Karpas-422 (cell line): ENCODE measurements around the gene SMG6. TPM values are rescaled to one million over a fixed set of nuclear protein-coding genes. Genes with fewer than 3 reads are reported as not detected.

Experiments used
- DNase-seq: peaks from one replicate; pipeline ENCODE4 v3.0.0-alpha.2; 2015
- H2AFZ ChIP-seq: fragments of 200-600 bp; sonication (generic); 2 replicates; pipeline ENCODE4 v1.6.1; 2014; ENCODE audit warnings: antibody characterized with exemption, low read length, mixed read lengths
- H3K27ac ChIP-seq: fragments of 200-600 bp; sonication (generic); 2 replicates; pipeline ENCODE4 v1.5.1; 2014; ENCODE audit warnings: mild to moderate bottlenecking, low read length, moderate library complexity
- H3K27me3 ChIP-seq: fragments of 200-600 bp; sonication (generic); 2 replicates; pipeline ENCODE4 v1.6.1; 2014; ENCODE audit warnings: low read length, mixed read lengths
- H3K36me3 ChIP-seq: fragments of 200-600 bp; sonication (generic); 2 replicates; pipeline ENCODE4 v1.6.1; 2014; ENCODE audit warnings: low read length, mixed read lengths; ENCODE audit not compliant: insufficient read depth
- H3K4me1 ChIP-seq: fragments of 200-600 bp; sonication (generic); 2 replicates; pipeline ENCODE4 v1.6.1; 2014; ENCODE audit warnings: mild to moderate bottlenecking, low read length, mixed read lengths
- H3K4me2 ChIP-seq: fragments of 200-600 bp; sonication (generic); 2 replicates; pipeline ENCODE4 v1.6.1; 2014; ENCODE audit warnings: low read length, low read depth, mild to moderate bottlenecking; ENCODE audit not compliant: poor library complexity, severe bottlenecking
- H3K4me3 ChIP-seq: fragments of 200-600 bp; sonication (generic); 2 replicates; pipeline ENCODE4 v1.5.1; 2014; ENCODE audit warnings: mild to moderate bottlenecking, antibody characterized with exemption, low read length, mixed read lengths
- H3K79me2 ChIP-seq: fragments of 200-600 bp; sonication (generic); 2 replicates; pipeline ENCODE4 v1.6.1; 2014; ENCODE audit warnings: mild to moderate bottlenecking, low read length, mixed read lengths
- H3K9ac ChIP-seq: fragments of 200-600 bp; sonication (generic); 2 replicates; pipeline ENCODE4 v1.6.0; 2014; ENCODE audit warnings: low read length
- H3K9me2 ChIP-seq: fragments of 200-600 bp; sonication (generic), shearing (Covaris generic); replicated peaks from 2 replicates; pipeline ENCODE4 v1.6.0; 2014; ENCODE audit warnings: mild to moderate bottlenecking, low read length, moderate library complexity; ENCODE audit not compliant: insufficient read depth
- H3K9me3 ChIP-seq: fragments of 300-700, 200-600 bp; sonication (generic); 2 replicates; pipeline ENCODE4 v1.6.1; 2014; ENCODE audit warnings: low read length, mixed read lengths
- H4K20me1 ChIP-seq: fragments of 200-600 bp; sonication (generic); 2 replicates; pipeline ENCODE4 v1.6.1; 2014; ENCODE audit warnings: mild to moderate bottlenecking, antibody characterized with exemption, low read length, low read depth; ENCODE audit not compliant: insufficient read depth
- total RNA-seq: library from RNA; depleted of rRNA; stranded (reverse); fragments of >200 nt; shearing (Covaris generic); gene quantifications from 2 replicates; pipeline ENCODE4 v1.2.3, GENCODE V29; 2014; ENCODE audit warnings: low replicate concordance

The SMG6 gene
- total RNA-seq, 1 experiment from 2014 or later = 10.2 TPM

DNA sequence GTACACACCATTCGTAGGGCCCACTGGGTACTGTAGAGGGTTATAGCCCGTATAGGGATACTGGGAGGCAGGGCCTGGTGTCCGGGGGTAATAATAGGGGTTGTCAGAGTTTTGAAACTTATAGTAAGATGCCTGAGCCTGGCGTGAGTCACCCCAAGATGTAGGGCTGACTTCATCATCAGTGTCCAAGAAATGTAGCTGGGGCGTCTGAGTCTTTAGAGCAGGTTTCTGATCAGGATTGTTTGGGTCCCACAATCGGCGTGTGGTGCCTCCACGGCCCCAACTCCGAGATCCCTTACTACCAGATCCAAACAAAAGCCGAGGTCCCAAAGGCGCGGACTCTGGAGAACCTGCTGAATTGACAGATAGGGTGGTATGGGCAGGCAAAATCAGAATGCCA lies 4.4 kb downstream of the SMG6 start:
- Histone ChIP-seq H4K20me1 (0 out of 2 replicates have a peak, but pooled peaks cover 5% of the 10 kb centered on the region), H3K9me3 (no peaks in the 10 kb centered on the region), H3K9ac (no peak overlapping the region), H3K27me3 (no peaks in the 10 kb centered on the region), H3K4me3 (no peak overlapping the region), H3K79me2 (peaks cover 73% of the 10 kb centered on the region), H3K4me1 (peaks cover 12% of the 10 kb centered on the region), H3K27ac (no peak overlapping the region), H3K9me2 (no peaks in the 10 kb centered on the region), H3K4me2 (no peak overlapping the region), H3K36me3 (peaks cover 13% of the 10 kb centered on the region; the same call in 1 of the 2 replicates), H2AFZ (no peak overlapping the region)
- DNase-seq = no peak

DNA sequence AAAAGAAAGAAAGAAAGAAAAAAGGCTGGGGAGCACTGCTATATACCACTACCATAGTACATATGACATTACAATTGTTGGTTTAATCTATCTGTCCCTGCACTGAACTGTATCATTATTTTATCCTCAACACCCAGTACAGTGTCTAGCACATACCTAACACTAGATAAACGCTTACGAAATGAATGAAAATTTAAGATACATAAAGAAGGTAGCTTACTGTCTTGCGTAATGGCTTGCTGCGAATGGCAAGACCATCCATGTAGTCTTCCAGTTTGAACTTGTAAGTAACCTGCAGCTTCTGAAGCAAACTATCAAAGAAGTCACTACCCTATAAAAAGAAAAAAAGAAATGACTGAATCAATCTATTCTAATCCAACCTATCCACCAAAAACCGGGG lies 6.6 kb downstream of the SMG6 start:
- H3K9me2 ChIP-seq = no peaks in the 10 kb centered on the region
- no peak overlapping the region for H3K9ac ChIP-seq
- no peaks in the 10 kb centered on the region for H4K20me1 ChIP-seq
- peaks cover 18% of the 10 kb centered on the region; the same call in 1 of the 2 replicates for H3K36me3 ChIP-seq
- DNase-seq = no peak
- no peak overlapping the region for H3K27ac ChIP-seq
- H2AFZ ChIP-seq = no peak overlapping the region
- no peaks in the 10 kb centered on the region for H3K9me3 ChIP-seq
- H3K27me3 ChIP-seq = no peaks in the 10 kb centered on the region
- no peak overlapping the region for H3K4me3 ChIP-seq
- H3K4me1 ChIP-seq = peaks cover 5% of the 10 kb centered on the region
- H3K4me2 ChIP-seq = no peak overlapping the region
- H3K79me2 ChIP-seq = peaks cover 62% of the 10 kb centered on the region

DNA sequence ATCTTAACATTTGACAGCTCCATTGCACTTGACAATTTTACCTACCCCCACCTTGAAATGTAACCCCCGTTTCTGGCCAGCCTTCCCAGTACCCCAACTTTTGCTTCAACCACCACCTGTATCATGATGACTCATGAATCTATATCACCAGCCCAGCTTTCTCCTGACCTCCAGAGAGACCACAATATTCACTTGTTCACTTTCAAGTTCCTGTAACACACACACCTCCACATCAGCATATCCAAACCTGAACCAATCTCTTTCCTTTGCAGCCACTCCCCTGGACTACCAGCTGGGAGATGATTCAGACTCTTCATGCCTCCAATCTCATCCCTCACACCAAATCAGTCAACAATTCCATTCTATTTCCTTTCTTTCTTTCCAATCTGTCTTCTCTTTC lies 8.0 kb downstream of the SMG6 start:
- DNase-seq = no peak
- no peaks in the 10 kb centered on the region for H3K9me2 ChIP-seq
- H3K4me1 ChIP-seq = peaks cover 3% of the 10 kb centered on the region

DNA sequence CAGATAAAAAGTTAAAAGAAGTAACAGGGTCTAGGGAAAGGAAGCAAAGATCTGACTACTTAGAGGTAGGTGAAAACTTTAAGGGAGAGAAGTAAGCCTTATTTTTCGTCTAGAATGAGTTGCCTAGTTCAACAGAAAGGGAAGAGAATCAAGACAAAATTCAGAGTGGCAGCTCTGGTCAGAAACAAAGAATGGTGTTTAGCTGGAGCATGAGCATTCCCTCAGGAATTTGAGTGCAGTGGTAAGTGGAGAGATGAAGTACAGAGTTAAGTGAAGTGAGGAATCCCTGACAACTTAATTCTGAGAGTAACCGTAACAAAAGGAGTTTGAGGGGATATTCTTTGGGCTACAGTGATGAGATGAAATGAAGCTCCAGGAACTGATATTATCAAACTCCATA lies 11.5 kb downstream of the SMG6 start:
- no peak overlapping the region for H3K4me3 ChIP-seq
- no peak overlapping the region for H3K4me2 ChIP-seq
- H3K79me2 ChIP-seq = peaks cover 33% of the 10 kb centered on the region
- H4K20me1 ChIP-seq = no peaks in the 10 kb centered on the region
- no peaks in the 10 kb centered on the region for H3K27me3 ChIP-seq
- H3K36me3 ChIP-seq = peaks cover 23% of the 10 kb centered on the region; the same call in 1 of the 2 replicates
- no peaks in the 10 kb centered on the region for H3K9me2 ChIP-seq
- peaks cover 10% of the 10 kb centered on the region for H3K4me1 ChIP-seq
- H3K9me3 ChIP-seq = no peaks in the 10 kb centered on the region
- H2AFZ ChIP-seq = no peak overlapping the region
- H3K27ac ChIP-seq = no peak overlapping the region
- no peak overlapping the region for H3K9ac ChIP-seq
- no peak for DNase-seq

More for the DNA sequence above, 8.0 kb downstream of the SMG6 start:
- no peak overlapping the region for H3K4me2 ChIP-seq
- peaks cover 47% of the 10 kb centered on the region for H3K79me2 ChIP-seq
- no peaks in the 10 kb centered on the region for H3K9me3 ChIP-seq
- no peak overlapping the region for H3K4me3 ChIP-seq
- no peak overlapping the region for H3K9ac ChIP-seq
- H3K27ac ChIP-seq = no peak overlapping the region
- no peak overlapping the region for H2AFZ ChIP-seq
- peaks cover 21% of the 10 kb centered on the region; the same call in 1 of the 2 replicates for H3K36me3 ChIP-seq
- no peaks in the 10 kb centered on the region for H3K27me3 ChIP-seq
- no peaks in the 10 kb centered on the region for H4K20me1 ChIP-seq

DNA sequence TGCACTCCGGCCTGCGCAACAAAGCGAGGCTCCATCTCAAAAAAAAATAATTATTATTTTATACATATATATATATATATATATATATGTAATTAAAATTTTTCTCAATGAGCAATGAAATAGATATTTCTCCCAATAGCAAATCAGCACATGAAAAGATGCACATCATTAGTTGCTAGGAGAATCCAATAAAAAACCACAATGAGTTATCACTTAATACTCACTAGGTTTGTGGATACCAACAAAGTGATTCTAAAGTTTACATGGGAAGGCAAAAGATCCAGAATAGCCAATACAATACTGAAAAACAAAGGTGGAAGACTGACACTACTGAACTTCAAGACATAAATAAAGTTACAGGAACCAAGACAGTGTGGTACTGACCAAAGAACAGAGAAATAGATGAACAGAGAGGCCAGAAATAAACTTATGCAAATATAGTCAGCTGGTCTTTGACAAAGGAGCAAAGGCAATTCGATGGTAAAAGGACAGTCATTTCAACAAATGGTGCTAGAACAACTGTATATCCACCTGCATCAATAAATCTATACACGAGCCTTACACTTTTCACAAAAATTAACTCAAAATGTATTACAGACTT lies 13.6 kb downstream of the SMG6 start:
- peaks cover 27% of the 10 kb centered on the region; the same call in 1 of the 2 replicates for H3K36me3 ChIP-seq
- peak; percentile 48 for DNase-seq
- H3K4me3 ChIP-seq = 0 out of 2 replicates have a peak overlapping the region, but pooled peaks have one; percentile 3
- 0 out of 2 replicates have a peak overlapping the region, but pooled peaks have one; percentile 26 for H3K27ac ChIP-seq
- peaks cover 10% of the 10 kb centered on the region for H3K4me1 ChIP-seq
- H4K20me1 ChIP-seq = no peaks in the 10 kb centered on the region
- no peaks in the 10 kb centered on the region for H3K9me2 ChIP-seq
- no peaks in the 10 kb centered on the region for H3K27me3 ChIP-seq
- no peaks in the 10 kb centered on the region for H3K9me3 ChIP-seq
- peaks cover 17% of the 10 kb centered on the region for H3K79me2 ChIP-seq
- H3K9ac ChIP-seq = peak overlapping the region; percentile 27; the same call in 1 of the 2 replicates
- H3K4me2 ChIP-seq = peak overlapping the region; percentile 46
- H2AFZ ChIP-seq = no peak overlapping the region

DNA sequence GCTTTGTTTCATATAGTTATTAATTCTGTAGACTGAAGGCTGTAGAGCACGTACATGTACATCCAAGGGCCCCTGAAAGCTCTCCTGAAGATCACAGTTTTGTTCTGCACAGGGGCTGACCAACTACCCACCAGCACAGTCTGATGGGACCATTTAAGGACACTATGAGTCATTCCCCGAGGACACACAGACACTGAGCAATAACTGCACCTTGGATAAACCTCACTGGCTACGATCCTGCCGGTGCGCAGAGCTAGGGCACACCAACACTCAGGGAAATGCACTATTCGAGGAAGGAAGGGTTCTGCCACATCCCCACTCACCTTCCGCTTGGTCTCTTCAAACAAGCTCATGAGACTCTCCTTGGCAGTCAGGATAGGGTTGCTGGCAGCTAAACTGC lies 20.3 kb downstream of the SMG6 start:
- H3K4me3 ChIP-seq = no peak overlapping the region
- no peaks in the 10 kb centered on the region for H3K4me1 ChIP-seq
- H3K27me3 ChIP-seq = no peaks in the 10 kb centered on the region
- H3K9ac ChIP-seq = no peak overlapping the region
- H3K9me2 ChIP-seq = no peaks in the 10 kb centered on the region
- DNase-seq = no peak
- peaks cover 5% of the 10 kb centered on the region for H3K79me2 ChIP-seq
- H4K20me1 ChIP-seq = no peaks in the 10 kb centered on the region
- no peak overlapping the region for H3K27ac ChIP-seq
- no peaks in the 10 kb centered on the region for H3K9me3 ChIP-seq
- H3K4me2 ChIP-seq = no peak overlapping the region
- no peak overlapping the region for H2AFZ ChIP-seq
- H3K36me3 ChIP-seq = peaks cover 43% of the 10 kb centered on the region

DNA sequence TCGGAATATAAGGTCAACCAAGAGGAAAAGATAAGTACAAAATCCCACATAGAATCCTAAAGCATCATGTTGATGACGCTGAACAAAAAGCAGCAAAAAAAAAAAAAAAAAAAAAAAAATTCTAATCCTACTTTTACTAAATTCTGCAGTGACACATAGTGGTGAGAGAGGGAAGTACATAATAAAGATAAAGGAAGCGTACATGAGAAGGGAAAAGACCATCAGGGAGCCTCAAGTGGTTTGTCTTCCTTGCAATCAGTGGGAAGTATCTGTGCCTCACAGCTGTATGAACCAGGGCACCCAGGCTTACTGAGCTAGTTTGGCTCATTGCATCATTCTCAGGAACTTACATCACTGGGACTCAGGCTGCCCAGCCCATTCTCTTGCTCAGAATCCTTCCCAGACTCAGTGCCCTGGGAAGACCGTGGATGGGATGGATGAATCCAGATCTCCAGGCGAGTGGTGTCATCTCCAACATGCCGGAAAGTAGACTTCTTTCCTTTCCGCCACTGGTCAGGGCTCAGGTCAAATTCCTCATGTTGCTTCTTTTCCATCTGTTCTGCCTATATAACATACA lies 21.2 kb downstream of the SMG6 start:
- Histone ChIP-seq H3K9me2 (no peaks in the 10 kb centered on the region), H3K4me3 (no peak overlapping the region), H3K27ac (no peak overlapping the region), H3K79me2 (peaks cover 4% of the 10 kb centered on the region), H3K4me1 (no peaks in the 10 kb centered on the region), H3K9me3 (no peaks in the 10 kb centered on the region), H3K9ac (no peak overlapping the region), H3K27me3 (no peaks in the 10 kb centered on the region), H3K36me3 (peaks cover 40% of the 10 kb centered on the region), H4K20me1 (no peaks in the 10 kb centered on the region), H2AFZ (no peak overlapping the region), H3K4me2 (no peak overlapping the region)
- DNase-seq = peak; percentile 90

DNA sequence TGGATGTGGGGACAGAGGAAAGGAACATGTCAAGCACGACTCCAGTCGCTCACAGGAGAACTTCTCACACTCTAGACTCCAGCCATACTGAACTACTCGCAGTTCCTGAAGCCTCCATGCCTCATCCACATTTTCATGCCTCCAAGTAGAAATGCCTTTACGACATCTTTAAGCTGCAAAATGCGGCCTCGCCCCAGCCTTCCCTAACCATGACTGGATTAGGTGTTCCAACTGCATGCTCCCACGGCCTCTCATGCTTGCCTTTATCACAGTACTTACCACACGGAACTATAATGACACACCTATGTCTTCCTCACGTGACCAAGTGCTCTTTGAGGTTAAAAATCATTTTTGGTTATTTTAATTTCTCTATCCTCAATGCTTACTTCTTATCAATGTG lies 23.9 kb downstream of the SMG6 start:
- H4K20me1 ChIP-seq = no peaks in the 10 kb centered on the region
- H3K27ac ChIP-seq = no peak overlapping the region
- no peak overlapping the region for H2AFZ ChIP-seq
- no peak overlapping the region for H3K9ac ChIP-seq
- no peaks in the 10 kb centered on the region for H3K4me1 ChIP-seq
- H3K36me3 ChIP-seq = peaks cover 28% of the 10 kb centered on the region
- no peaks in the 10 kb centered on the region for H3K27me3 ChIP-seq
- H3K4me3 ChIP-seq = no peak overlapping the region
- no peaks in the 10 kb centered on the region for H3K79me2 ChIP-seq
- no peaks in the 10 kb centered on the region for H3K9me2 ChIP-seq
- no peak overlapping the region for H3K4me2 ChIP-seq
- no peaks in the 10 kb centered on the region for H3K9me3 ChIP-seq
- no peak for DNase-seq
